HUES64 (cell line): Measurements from ENCODE around the gene RSPH6A. TPM values are rescaled to one million over a fixed set of nuclear protein-coding genes. Genes with fewer than 3 reads are reported as not detected.

Experiments
- H3K27ac ChIP-seq: 2 replicates; pipeline ENCODE4 v1.7.0; 2013; ENCODE audit warnings: low read depth, low read length, inconsistent platforms
- H3K27me3 ChIP-seq: 2 replicates; pipeline ENCODE4 v1.6.1; 2013; ENCODE audit warnings: mild to moderate bottlenecking, low read length; ENCODE audit not compliant: insufficient read depth
- H3K36me3 ChIP-seq: 2 replicates; pipeline ENCODE4 v1.6.1; 2013; ENCODE audit warnings: mild to moderate bottlenecking, low read length; ENCODE audit not compliant: insufficient read depth
- H3K4me1 ChIP-seq: 2 replicates; pipeline ENCODE4 v1.6.1; 2013; ENCODE audit warnings: mild to moderate bottlenecking, low read length, moderate library complexity; ENCODE audit not compliant: insufficient read depth
- H3K4me3 ChIP-seq: 2 replicates; pipeline ENCODE4 v1.5.1; 2013; ENCODE audit warnings: mild to moderate bottlenecking, low read length, moderate library complexity
- H3K9ac ChIP-seq: 2 replicates; pipeline ENCODE4 v1.6.1; 2013; ENCODE audit warnings: mild to moderate bottlenecking, low read depth, low read length
- H3K9me3 ChIP-seq: 2 replicates; pipeline ENCODE4 v1.6.1; 2013; ENCODE audit warnings: low read depth, low read length; ENCODE audit not compliant: insufficient read depth
- WGBS: fragments of 150-250, 120-280 bp; methylation state at CpG from one replicate; pipeline ENCODE4 v1.1.7; 2013; ENCODE audit warnings: missing lambda C conversion rate; 5-methylcytosine and 5-hydroxymethylcytosine counted together
- polyA plus RNA-seq, 2 experiments: library from polyadenylated mRNA; stranded (reverse); fragments of 50-300 nt; gene quantifications; one replicate each; pipeline ENCODE4 v1.2.3, GENCODE V29; 2013

The RSPH6A gene
- polyA plus RNA-seq (2013, experiment 1 of 2), result not detected
- not detected for polyA plus RNA-seq (2013, experiment 2 of 2)

GRCh38 chr19:45814851-45815480, at the start of gene RSPH6A:
TSS of gene RSPH6A (minus strand) at chr19:45815308. CDS start at chr19:45815176, 132 bp downstream.
- H3K9me3 ChIP-seq, result no peaks in the 10 kb centered on the region
- H3K27ac ChIP-seq, result peak within 1 kb of the TSS; percentile 93
- peak within 1 kb of the TSS; percentile 68 for H3K4me3 ChIP-seq
- peaks cover 17% of the 10 kb centered on the region for H3K4me1 ChIP-seq
- peak within 1 kb of the TSS; percentile 80 for H3K9ac ChIP-seq
- H3K36me3 ChIP-seq, result peaks cover 4% of the 10 kb centered on the region
- WGBS, result 13% methylated on average over 40 of the region's 40 CpGs
- H3K27me3 ChIP-seq, result no peaks in the 10 kb centered on the region

- Histone ChIP-seq H3K4me3 (peak overlapping the region; percentile 67), H3K27ac (peak overlapping the region; percentile 63), H3K36me3 (peaks cover 13% of the 10 kb centered on the region), H3K9me3 (no peaks in the 10 kb centered on the region), H3K4me1 (peaks cover 14% of the 10 kb centered on the region; the same call in 1 of the 2 replicates), H3K27me3 (peaks cover 3% of the 10 kb centered on the region; the same call in 1 of the 2 replicates), H3K9ac (peak overlapping the region; percentile 86)
- WGBS, result 12% methylated on average over 12 of the region's 12 CpGs
Observed at GRCh38 chr19:45864629-45865082, 49.5 kb upstream of the RSPH6A start.

DNA sequence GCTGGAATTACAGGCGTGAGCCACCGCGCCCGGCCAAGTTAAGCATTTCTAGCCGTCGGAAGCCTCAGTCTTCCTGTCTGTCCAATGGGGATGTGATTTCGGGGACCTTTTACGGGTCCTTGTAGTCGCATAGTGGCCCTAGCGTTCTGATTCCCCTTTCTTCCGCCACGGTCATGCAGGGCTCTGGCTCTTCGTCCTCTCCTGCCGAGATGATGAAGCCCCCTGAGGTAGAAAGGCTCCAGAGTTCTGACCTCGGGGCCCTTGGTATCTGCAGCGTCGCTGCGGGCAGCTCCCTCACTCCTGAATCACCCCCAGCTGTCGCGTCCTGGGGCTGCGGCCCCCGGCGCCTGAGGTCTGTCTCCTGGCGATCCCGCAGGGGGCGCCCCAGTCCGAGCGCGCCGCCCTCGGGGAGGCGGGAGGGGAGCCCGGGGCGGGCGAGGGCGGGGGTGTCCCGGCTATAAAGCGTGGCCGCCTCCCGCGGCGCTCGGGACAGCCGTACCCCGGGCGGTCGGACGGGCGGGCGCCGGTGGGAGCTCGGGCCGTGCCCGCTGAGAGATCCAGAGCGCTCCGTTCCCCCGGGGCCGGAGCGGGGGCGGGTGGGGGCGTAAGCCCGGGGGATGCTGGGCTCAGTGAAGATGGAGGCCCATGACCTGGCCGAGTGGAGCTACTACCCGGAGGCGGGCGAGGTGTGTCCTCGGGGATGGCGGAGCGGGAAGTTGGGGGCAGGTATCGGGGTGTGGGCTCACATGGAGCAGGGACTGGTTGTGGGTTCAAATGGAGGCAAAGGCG, 48.9 kb upstream of the RSPH6A start, which contains the start of gene FOXA3:
Gene FOXA3, plus strand, starts transcription at position 487 of the 789 bp plus-strand sequence. Its CDS starts 131 bp downstream, at position 618.
- peak within 1 kb of the TSS; percentile 67 for H3K4me3 ChIP-seq
- H3K9me3 ChIP-seq, result no peaks in the 10 kb centered on the region
- WGBS, result under 1% methylated on average over 71 of the region's 71 CpGs
- H3K9ac ChIP-seq, result peak within 1 kb of the TSS; percentile 86
- H3K4me1 ChIP-seq, result peaks cover 14% of the 10 kb centered on the region; the same call in 1 of the 2 replicates
- peaks cover 3% of the 10 kb centered on the region; the same call in 1 of the 2 replicates for H3K27me3 ChIP-seq
- peak within 1 kb of the TSS; percentile 63 for H3K27ac ChIP-seq
- H3K36me3 ChIP-seq, result peaks cover 19% of the 10 kb centered on the region

- Histone ChIP-seq H3K4me3 (peak overlapping the region; percentile 67), H3K36me3 (peaks cover 24% of the 10 kb centered on the region), H3K9ac (no peak overlapping the region), H3K9me3 (no peaks in the 10 kb centered on the region), H3K27me3 (peaks cover 3% of the 10 kb centered on the region; the same call in 1 of the 2 replicates), H3K27ac (no peak overlapping the region; the same call in 1 of the 2 replicates), H3K4me1 (peaks cover 14% of the 10 kb centered on the region; the same call in 1 of the 2 replicates)
- WGBS, result 7% methylated on average over 22 of the region's 22 CpGs
Observed at GRCh38 chr19:45863335-45863839, 48.3 kb upstream of the RSPH6A start.

DNA sequence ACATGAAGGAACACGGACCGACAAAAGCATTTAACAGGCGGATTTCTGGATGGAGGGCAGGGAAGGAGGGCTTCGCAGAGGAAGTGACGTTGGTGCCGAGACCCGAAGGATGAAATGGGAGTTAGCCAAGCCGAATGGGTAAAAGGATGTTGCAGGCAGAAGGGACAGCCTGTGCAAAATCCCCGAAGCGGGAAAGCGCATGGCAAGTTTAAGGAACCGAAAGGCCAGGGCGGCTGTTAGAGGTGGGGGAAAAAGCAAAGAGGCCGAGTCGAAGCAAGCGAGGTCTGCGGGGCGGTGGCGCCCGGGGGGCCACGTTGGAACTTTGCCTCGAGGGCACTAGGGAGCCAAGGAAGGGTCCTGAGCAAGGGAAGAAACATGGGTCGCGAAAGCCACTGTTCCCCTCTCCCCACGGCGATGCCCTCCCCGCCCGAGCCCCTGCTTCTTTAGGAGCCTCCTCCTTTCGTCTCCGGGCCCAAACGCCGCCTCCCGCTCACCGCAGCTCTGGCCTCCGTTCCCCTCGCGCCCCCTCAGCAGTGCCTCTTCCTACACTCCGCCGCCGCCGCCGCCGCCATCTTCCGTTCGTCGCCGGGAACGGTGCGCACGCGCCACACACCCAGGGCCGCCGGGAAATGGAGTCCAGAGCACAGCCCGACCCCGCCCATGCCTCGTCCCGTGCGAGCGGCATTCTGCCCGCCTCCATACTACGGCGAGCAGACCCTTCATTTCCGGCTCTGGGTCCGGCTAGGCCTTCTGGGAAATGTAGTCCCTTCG, 47.6 kb upstream of the RSPH6A start, which contains the start of gene SYMPK:
Gene SYMPK, minus strand, starts transcription at position 584 of the 771 bp plus-strand sequence. CDS start 8,652 bp downstream, outside the sequence.
- peaks cover 28% of the 10 kb centered on the region for H3K36me3 ChIP-seq
- H3K9ac ChIP-seq, result peak within 1 kb of the TSS; percentile 86
- WGBS, result under 1% methylated on average over 65 of the region's 65 CpGs
- peaks cover 3% of the 10 kb centered on the region; the same call in 1 of the 2 replicates for H3K27me3 ChIP-seq
- no peaks in the 10 kb centered on the region for H3K9me3 ChIP-seq
- peak within 1 kb of the TSS; percentile 86 for H3K27ac ChIP-seq
- H3K4me1 ChIP-seq, result peaks cover 14% of the 10 kb centered on the region; the same call in 1 of the 2 replicates
- peak within 1 kb of the TSS; percentile 67 for H3K4me3 ChIP-seq

DNA sequence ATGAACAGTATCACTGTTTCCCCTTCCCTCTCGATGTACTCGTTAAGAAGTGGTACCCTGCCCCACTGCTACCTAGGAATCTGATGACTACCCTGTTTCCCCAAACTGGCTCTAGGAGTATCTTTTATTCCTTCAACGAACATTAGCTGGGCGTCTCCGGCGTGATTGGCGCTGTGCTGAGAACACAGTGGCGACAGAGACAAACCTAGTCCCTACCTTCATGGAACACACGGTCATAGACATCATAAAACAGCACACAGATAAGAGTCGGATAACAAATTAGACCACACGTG, 47.1 kb upstream of the RSPH6A start:
- peak overlapping the region; percentile 86 for H3K9ac ChIP-seq
- H3K27me3 ChIP-seq, result peaks cover 3% of the 10 kb centered on the region; the same call in 1 of the 2 replicates
- WGBS, result 3% methylated on average over 11 of the region's 11 CpGs
- peaks cover 28% of the 10 kb centered on the region for H3K36me3 ChIP-seq
- H3K4me1 ChIP-seq, result peaks cover 14% of the 10 kb centered on the region; the same call in 1 of the 2 replicates
- H3K27ac ChIP-seq, result peak overlapping the region; percentile 86
- H3K4me3 ChIP-seq, result peak overlapping the region; percentile 67
- no peaks in the 10 kb centered on the region for H3K9me3 ChIP-seq

- Histone ChIP-seq H3K4me3 (no peak overlapping the region), H3K27ac (no peak overlapping the region), H3K9me3 (no peaks in the 10 kb centered on the region), H3K27me3 (peaks cover 3% of the 10 kb centered on the region; the same call in 1 of the 2 replicates), H3K36me3 (peaks cover 36% of the 10 kb centered on the region), H3K4me1 (0 out of 2 replicates have a peak, but pooled peaks cover 7% of the 10 kb centered on the region), H3K9ac (no peak overlapping the region)
- 91% methylated on average over 13 of the region's 15 CpGs for WGBS
Observed at GRCh38 chr19:45860359-45861259, 45.5 kb upstream of the RSPH6A start.

DNA sequence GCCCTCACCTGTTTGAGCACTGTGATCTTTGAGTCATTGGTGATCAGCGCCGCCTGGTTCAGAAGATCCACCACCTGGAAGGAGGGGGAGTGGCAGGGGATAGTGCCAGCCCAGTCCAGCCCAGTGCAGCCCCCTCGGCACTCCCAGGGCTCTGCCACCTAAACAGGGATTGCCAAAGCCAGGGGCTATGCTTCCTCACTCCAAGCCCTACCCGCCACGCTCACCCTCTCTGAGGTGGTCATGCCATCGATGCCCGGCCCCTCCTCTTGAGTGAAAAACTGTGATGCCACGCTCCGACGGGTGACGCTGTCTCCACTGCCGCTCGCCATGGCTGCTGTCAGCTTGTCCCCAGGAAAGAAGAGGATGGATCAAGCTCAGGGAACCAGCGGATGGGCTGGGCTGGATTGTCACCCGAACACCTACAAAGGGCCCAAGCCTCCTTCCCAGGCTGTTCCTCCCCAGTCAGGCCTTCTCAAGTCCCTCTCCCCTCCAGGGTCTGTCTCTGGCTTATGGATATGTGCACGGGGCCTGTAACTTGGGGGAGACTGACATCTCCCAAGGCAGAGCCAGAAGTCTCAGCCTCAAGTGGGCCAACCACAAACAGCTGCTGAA, 39.2 kb upstream of the RSPH6A start:
- Histone ChIP-seq H3K27me3 (no peaks in the 10 kb centered on the region), H3K9ac (no peak overlapping the region), H3K27ac (no peak overlapping the region), H3K4me1 (no peaks in the 10 kb centered on the region), H3K36me3 (peaks cover 80% of the 10 kb centered on the region), H3K9me3 (no peaks in the 10 kb centered on the region), H3K4me3 (no peak overlapping the region)
- 96% methylated on average over 16 of the region's 16 CpGs for WGBS

DNA sequence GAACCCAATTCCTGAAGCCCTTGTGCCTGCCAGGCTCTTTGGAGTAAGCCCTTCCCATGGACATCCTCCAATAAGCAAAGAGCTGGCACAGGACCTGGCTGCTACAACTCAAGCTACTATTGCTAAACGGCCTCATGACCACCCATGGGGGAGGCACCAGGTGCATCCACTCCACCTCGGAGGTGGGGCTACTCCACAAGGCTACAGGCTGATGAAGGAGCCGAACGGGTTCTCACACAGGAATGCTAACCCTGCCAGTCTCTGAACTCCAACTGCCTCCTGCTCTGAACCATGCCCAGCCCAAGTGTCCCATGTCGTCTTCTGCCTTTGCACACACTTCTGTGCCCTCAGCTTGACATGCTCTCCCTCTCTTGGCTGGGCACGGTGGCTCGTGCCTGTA, 37.9 kb upstream of the RSPH6A start:
- Histone ChIP-seq H3K9ac (no peak overlapping the region), H3K4me3 (no peak overlapping the region), H3K4me1 (no peaks in the 10 kb centered on the region), H3K36me3 (peaks cover 82% of the 10 kb centered on the region), H3K27ac (no peak overlapping the region), H3K27me3 (no peaks in the 10 kb centered on the region), H3K9me3 (no peaks in the 10 kb centered on the region)
- 93% methylated on average over 7 of the region's 7 CpGs for WGBS
